ENCODE results near the gene CDC14B.
"Not testable (repeated sequence)": the region's sequence is repeated elsewhere in the genome, so short reads cannot be mapped to it uniquely, and the experiment has no call there.

Gene CDC14B

DNA sequence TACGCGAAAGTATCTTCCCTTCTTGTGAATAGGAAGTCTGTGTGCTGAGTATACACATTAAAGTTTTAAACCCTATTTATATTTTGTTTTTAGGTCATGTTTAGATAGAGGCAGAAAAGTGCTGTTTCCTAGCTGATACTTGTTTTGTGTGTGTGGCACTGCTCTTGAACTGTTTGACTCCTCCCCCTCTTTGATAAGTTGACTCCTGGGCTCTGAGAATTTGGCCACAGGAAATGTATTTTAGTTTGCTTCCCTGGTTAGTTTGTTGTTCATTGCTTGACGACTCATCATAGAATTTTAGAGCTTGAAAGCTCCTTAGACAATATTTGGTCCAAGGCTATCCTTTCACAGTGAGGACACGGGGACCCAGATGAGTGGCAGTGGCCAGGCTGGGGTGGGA lies 2.0 kb upstream of the CDC14B start:
- DNase-seq, result no peak

DNA sequence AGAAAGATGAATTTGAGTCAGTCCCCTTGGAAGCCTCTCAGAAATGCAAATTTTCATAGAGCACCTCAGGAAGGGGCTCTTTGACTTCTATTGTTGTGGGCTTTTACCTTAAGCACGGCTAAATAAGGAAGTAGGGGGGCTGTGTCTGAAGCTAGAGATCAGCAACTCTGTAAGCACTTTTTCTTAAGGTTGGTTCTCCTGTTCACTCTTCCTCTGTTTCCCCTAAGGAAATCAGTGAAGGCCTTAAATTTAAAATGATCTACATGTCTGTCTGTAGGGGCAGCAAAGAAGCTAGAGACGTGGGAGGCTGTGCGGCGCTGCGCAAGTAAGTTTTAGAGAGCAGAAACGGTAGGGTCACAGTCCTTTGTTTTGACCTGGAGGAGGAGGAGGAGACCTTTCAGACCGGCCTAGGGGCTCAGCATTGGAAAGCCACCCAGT lies 1.2 kb upstream of the CDC14B start:
- DNase-seq, result no peak

DNA sequence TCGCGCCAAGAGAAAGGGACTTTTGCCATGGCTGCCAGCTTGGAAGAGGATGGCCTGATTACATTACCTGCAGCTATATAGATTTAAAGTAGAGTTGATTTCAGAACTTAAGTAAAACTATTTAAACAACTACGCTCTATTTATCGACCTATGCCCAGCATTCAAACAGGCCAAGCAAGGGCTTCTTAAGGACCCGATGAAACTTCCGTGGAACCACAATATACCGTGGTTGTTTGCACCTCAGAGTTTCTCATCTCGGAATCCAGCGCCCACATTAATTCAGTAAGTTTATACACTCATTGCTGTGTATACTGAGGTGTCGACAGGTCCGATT lies 505 bp upstream of the CDC14B start:
- no peak for DNase-seq

- no peak for DNase-seq
Measured at GRCh38 chr9:96619124-96619465, 548 bp downstream of the CDC14B start.

DNA sequence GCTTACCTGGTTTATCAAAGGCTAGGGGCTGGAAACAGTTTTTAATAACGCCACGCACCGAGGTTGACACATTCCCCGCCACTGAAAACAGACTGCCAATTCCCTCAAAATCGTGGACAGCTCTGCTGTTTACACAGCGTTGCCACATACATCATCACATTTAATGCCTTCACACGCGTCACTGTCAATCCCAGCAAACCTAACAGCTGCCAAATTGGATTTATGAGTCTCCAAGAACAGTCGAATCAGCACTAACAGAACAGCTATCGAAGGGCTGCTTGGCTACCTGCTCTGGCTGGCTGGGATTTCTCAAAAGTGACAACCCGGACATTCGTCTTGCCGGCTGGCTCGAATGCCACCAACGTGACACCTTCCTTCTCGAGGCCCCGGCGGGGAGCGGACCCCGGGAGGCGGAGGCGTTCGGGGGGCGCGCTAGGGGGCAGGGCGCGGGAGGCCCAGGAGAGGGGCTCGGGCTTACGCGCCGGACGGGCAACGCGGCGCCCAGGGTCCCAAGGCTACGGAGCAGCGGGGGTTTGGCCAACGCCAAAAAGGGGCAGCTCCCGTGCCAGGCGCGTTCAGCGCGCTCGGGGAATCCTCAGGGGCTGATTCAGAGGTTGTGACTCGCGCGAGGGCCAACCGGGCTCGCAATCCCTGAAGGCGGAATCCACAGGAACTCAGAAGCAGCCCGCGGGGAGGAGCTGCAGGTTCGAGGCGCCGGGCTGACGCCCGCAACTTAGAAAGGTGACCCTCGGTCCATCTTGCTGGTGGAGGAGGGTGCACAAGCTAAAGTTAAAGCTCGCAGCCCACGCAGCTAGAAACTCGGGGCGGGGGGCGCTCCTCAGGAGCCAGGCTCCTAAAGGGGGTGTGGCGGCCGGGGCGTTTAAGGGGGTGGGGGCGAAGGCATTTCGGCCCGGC lies 1.2 kb downstream of the CDC14B start:
- no peak for DNase-seq

DNA sequence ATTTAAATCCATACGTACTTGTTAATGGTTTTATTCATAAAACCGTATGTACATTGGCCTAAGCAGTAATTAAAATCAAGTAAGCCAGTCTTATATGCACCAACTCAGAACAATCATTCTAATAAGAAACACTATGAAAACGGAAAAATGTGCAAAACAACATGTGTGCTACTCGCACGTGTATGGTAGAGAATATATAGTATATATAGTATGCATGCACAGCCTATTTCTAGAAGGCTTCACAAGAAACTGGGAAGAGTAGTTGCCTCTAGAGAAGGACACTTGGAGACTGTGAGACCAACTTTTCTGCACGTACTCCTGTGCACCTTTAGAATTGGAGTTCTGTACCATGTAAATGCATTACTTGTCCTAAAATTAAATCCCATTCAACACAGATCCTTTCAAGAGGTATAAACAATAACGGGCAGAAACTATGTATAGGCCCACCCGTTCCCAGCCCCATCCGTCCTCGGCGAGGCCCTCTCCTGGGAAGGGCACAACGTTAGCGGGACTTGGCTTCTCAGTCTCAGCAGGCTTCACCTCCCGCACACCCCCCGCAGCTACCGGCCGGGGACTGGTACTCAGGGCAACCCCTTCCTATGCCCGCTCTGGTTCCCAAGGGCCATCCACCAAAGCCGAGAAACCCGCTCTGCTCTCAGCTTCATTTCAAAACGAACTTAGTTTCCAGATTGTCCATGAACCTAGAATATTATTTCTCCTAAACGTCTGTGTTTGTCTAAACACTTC lies 2.0 kb downstream of the CDC14B start:
- DNase-seq, result no peak

DNA sequence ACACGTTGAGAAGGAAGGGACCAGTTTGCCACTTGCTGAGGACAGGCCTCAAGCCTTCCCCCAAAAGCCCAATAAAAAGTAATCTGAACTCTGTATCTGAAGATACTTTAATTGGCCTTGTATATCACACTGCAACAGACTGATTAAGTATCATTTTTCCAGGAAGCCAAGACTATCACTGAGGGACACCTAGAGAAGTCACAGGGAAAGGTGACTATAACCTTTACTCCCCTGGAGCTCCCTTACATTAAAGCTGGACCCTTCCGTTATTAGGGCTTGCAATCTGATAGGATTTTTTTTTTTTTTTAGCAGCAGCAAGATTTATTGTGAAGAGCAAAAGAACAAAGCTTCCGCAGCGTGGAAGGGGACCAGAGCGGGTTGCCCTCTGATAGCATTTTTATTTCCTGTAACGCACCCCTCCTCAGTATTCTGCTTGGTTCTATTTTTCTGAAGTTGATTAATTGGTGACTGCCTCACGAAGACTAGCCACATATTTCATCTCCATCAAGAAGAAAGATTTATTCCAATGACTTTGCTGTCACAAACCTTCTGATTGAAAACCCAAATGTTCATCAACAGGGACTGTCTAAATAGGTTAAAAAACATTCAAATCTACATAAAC lies 2.7 kb downstream of the CDC14B start:
- no peak for DNase-seq

DNA sequence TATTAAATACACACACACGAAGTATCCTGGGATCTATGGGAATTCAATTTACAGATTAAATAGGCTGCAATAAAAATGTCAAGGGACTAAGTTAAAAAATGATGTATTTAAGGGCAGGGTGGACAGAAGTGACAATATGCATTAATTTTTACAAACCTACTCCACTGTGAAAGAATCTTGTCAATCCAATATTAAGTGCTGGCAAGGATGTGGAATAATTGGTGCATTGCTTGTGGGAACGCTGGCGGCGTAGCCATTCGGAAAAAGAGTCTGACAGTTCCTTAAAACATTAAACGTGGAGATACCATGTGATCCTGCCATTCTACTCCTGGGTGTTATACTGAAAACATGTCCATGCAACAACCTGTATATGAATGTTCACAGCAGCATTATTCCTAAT lies 4.2 kb downstream of the CDC14B start:
- DNase-seq, result no peak

DNA sequence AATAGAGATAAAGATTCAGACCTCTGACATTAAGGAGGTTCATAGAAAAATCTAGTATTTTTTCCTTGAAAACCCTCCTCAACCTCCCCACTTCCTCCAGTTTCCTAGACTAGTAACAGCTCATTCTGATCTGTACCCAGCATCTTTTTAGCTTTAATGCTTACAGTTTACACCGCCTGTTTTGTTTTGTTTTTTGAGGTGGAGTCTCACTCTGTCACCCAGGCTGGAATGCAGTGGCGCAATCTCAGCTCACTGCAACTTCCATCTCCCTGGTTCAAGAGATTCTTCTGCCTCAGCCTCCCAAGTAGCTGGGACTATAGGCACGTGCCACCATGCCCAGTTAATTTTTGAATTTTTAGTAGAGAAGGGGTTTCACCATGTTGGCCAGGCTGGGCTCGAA lies 5.0 kb downstream of the CDC14B start:
- not testable (repeated sequence) for DNase-seq

GRCh38 chr9:96612966-96613589 lies 6.6 kb downstream of the CDC14B start:
- DNase-seq, result no peak

GRCh38 chr9:96612105-96612965 lies 7.3 kb downstream of the CDC14B start:
- DNase-seq, result no peak

DNA sequence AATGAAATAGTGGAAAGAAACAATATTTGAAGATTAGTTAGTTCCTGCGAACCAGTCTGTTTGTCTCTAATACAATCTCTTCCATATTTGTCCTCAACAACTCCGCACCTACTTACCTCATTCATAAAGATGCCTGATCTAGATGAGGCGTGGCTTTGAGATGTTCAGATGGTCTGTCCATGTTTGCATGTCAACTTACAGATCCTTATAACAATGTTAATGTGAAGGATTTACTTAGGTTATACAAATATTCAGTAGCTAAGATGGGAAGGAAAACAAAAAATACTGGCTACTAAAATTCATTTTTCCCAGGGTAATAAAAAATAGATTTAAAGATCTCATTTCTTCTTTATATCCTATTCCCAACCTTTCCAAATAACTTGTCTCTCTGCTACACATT lies 8.3 kb downstream of the CDC14B start:
- DNase-seq, result no peak

DNA sequence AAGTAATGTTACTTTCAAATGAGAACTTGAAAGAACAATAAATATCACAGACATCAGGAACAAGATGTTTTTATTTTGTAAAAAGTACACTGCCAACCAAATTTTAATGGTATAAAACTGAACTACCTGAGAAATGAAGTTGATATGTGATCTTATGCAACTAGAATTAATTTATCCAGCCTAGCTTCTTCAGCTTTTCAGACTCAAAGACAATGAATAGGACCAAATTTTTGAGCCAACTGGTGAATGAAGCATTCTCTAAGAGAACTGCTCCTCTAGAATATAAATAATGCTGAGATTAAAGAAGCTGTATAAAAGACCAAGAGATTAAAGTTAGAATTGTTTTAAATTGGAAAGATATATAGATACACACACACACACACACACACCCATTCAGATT lies 9.9 kb downstream of the CDC14B start:
- no peak for DNase-seq

DNA sequence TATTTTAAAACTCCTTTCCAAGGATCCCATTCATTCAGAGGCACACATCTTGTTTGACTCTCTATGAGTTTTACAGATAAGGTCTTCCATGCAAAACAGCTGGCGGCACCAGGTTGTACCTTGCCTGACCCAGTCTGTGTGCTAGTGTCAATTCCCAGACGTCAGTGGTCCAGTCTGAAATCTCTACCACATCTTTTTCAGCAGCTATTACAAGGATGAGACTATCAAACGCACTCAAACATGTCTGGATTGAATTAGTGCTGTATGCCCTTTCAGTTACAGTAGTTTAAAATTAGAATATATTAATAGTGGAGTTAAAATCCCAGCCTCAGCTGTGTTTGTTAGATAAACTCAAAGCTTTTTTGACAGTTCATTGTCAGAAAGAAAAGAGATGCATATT lies 11.7 kb downstream of the CDC14B start:
- DNase-seq, result no peak

DNA sequence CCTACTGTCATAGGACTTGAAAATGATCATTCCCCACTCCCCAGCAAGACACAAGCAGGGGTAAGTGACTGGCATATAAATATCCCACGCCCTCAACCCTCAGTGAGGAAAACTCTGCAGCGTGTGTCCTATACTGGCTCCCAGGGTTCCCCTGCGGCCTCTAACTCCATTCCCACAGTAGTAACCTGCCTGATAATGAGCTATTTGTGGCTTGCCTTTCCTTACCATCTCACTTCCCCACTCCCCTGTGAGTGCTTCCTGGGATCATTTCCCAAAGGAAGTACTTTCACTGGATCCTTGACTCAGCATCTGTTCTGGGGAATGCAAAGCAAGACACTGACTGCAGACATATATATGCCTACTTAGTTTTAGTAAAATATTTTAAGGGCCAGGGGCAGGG lies 14.3 kb downstream of the CDC14B start:
- no peak for DNase-seq

DNA sequence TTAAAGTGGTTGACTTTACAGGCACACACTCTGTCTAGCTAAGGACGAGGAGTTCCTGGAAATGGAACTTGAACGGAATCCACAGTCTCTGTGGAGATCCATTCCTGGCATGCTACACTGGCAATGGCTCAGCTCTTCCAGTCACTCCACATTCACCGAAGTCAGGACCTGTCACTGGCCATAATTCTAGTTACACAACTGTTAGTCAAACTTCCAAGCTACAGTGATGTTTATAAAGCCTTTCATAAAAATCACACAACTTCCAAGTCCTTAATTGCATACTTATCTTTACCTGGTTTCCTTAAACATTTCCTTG lies 15.7 kb downstream of the CDC14B start:
- no peak for DNase-seq

GRCh38 chr9:96603305-96604003 lies 16.2 kb downstream of the CDC14B start:
- no peak for DNase-seq

- DNase-seq, result no peak
Measured at GRCh38 chr9:96599298-96599697, 20.3 kb downstream of the CDC14B start.

DNA sequence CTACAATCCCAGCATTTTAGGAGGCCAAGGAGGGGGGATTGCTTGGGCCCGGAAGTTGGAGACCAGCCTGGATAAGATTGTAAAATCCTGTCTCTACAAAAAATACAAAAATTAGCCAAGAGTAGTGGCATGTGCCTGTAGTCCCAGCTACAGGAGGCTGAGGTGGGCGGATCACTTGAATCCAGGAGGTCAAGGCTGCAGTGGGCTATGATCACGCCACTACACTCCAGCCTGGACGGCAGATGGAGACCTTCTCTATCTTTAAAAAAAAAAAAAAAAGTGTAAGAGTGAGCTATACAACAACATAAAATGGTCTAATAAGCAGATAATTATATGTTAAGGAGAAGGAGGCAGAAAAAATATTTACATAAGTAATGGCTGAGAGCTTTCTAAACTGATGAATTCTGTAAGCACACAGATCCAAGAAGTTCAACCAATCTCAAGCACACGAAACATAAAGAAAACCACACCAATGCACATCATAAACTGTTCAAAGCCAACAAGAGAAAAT lies 23.0 kb downstream of the CDC14B start:
- no peak for DNase-seq

GRCh38 chr9:96587338-96588315 lies 32.0 kb downstream of the CDC14B start:
- DNase-seq, result no peak

DNA sequence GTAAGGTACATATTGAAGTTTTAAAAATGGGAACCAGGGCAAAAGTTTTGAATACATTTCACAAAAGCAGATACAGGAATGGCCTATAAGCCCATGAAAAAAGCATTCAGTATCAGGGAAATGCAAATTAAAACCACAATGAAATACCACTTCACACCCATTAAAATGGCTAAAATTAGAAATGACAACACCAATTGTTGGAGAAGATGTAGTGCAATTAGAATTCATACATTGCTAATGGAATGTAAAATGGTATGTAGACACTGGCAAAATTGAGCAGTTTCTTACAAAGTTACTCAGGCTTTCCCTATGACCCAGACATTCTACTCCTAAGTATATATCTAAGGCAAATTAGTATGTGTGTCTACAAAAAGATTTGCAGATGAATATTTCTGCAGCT lies 34.2 kb downstream of the CDC14B start:
- no peak for DNase-seq

All from activated CD4-positive, CD25-positive, alpha-beta regulatory T cell treated with anti-CD3 and anti-CD28 coated beads, Interleukin-2, amount 50 U/mL, for 72 hours (primary cell).